Liver (tissue), 9 donors: ENCODE data around the gene MAP7D3. TPM values are rescaled to one million over a fixed set of nuclear protein-coding genes. Genes with fewer than 3 reads are reported as not detected.
"Not testable (repeated sequence)": the region's sequence is repeated elsewhere in the genome, so short reads cannot be mapped to it uniquely, and the experiment has no call there.

Source experiments
- DNase-seq: peaks from one replicate; pipeline ENCODE4 v3.0.0-alpha.2; 2017; ENCODE audit warnings: low spot score
- H3K27ac ChIP-seq, 2 donors: one replicate each; pipeline ENCODE4 v1.7.0; 2013; ENCODE audit warnings: inconsistent platforms in 2 of 2, low read length in 2 of 2, control low read depth in 1 of 2, low read depth in 1 of 2, mild to moderate bottlenecking in 1 of 2
- H3K27me3 ChIP-seq, 4 donors: one replicate each; pipeline versions ENCODE4 v1.6.1 to v1.7.0; 2013; ENCODE audit warnings: low read length in 3 of 4, inconsistent platforms in 1 of 4, mild to moderate bottlenecking in 1 of 4, moderate library complexity in 1 of 4; ENCODE audit not compliant: control insufficient read depth in 4 of 4, insufficient read depth in 4 of 4
- H3K36me3 ChIP-seq, 4 donors: one replicate each; pipeline versions ENCODE4 v1.6.1 to v1.7.0; 2013; ENCODE audit warnings: low read length in 3 of 4, mild to moderate bottlenecking in 3 of 4, low read depth in 1 of 4, moderate library complexity in 1 of 4; ENCODE audit not compliant: control insufficient read depth in 4 of 4, insufficient read depth in 3 of 4
- H3K4me1 ChIP-seq, 4 donors: one replicate each; pipeline versions ENCODE4 v1.6.1 to v1.7.0; 2013; ENCODE audit warnings: low read length in 3 of 4, mild to moderate bottlenecking in 3 of 4, moderate library complexity in 1 of 4; ENCODE audit not compliant: control insufficient read depth in 4 of 4, insufficient read depth in 4 of 4
- H3K4me3 ChIP-seq, 3 donors: one replicate each; pipeline versions ENCODE4 v1.6.1 to v1.7.0; 2013; ENCODE audit warnings: low read length in 3 of 3, control low read depth in 1 of 3, low read depth in 1 of 3, mild to moderate bottlenecking in 1 of 3
- H3K9ac ChIP-seq, 2 donors: one replicate each; pipeline ENCODE4 v1.7.0; 2013; ENCODE audit warnings: low read length in 2 of 2, mild to moderate bottlenecking in 2 of 2, moderate library complexity in 2 of 2, control low read depth in 1 of 2, low read depth in 1 of 2
- H3K9me3 ChIP-seq, 4 donors: one replicate each; pipeline versions ENCODE4 v1.6.1 to v1.7.0; 2013; ENCODE audit warnings: low read length in 3 of 4; ENCODE audit not compliant: control insufficient read depth in 4 of 4
- EGR1 ChIP-seq, 2 donors: IDR thresholded peaks; 2 replicates each; pipeline ENCODE4 v1.6.1; 2016 to 2018; ENCODE audit warnings: antibody characterized with exemption in 2 of 2, low read depth in 2 of 2
- FOXA1 ChIP-seq: IDR thresholded peaks from 2 replicates; pipeline ENCODE4 v1.6.1; 2016; ENCODE audit warnings: antibody characterized with exemption
- GABPA ChIP-seq, 2 donors: IDR thresholded peaks in 1 of 2; conservative IDR thresholded peaks in 1 of 2; 2 replicates each; pipeline ENCODE4 v1.6.1; 2016; ENCODE audit warnings: antibody characterized with exemption in 2 of 2, mild to moderate bottlenecking in 1 of 2, moderate library complexity in 1 of 2
- HNF4G ChIP-seq: IDR thresholded peaks from 2 replicates; pipeline ENCODE4 v1.6.1; 2016; ENCODE audit warnings: antibody characterized with exemption
- JUND ChIP-seq, 2 donors: IDR thresholded peaks; 2 replicates each; pipeline ENCODE4 v1.6.1; 2016; ENCODE audit warnings: antibody characterized with exemption in 2 of 2
- NR2F2 ChIP-seq: IDR thresholded peaks from 2 replicates; pipeline ENCODE4 v1.6.1; 2016; ENCODE audit warnings: antibody characterized with exemption
- RXRA ChIP-seq, 2 donors: IDR thresholded peaks; 2 replicates each; pipeline ENCODE4 v1.6.1; 2017 to 2018; ENCODE audit warnings: antibody characterized with exemption in 2 of 2, mild to moderate bottlenecking in 1 of 2
- SP1 ChIP-seq: IDR thresholded peaks from 2 replicates; pipeline ENCODE4 v1.6.1; 2018; ENCODE audit warnings: antibody characterized with exemption, mild to moderate bottlenecking
- YY1 ChIP-seq: IDR thresholded peaks from 2 replicates; pipeline ENCODE4 v1.6.1; 2016; ENCODE audit warnings: antibody characterized with exemption, mild to moderate bottlenecking
- WGBS: extraction: QIAGEN DNeasy Blood & Tissue Kit; methylation state at CpG from one replicate; pipeline ENCODE4 v1.1.7; 2013; 5-methylcytosine and 5-hydroxymethylcytosine counted together
- polyA plus RNA-seq, 2 donors: library from polyadenylated mRNA; stranded (reverse) in 1 of 2; unstranded in 1 of 2; fragments of 200-250 nt in 1 of 2; fragments of >200 nt in 1 of 2; fragmentation: Nextera tagmentation in 1 of 2; extraction: Ambion mirVana in 1 of 2; gene quantifications; one replicate each; pipeline versions ENCODE4 v1.2.1 to v1.2.3, GENCODE V29; 2013 to 2015
- total RNA-seq, 2 donors: library from RNA; depleted of rRNA; stranded (reverse); fragments of >200 nt; gene quantifications; one replicate each; pipeline ENCODE4 v1.2.3, GENCODE V29; 2014
- TF ChIP-seq, protein P1 (sequence below): IDR thresholded peaks from 2 replicates; pipeline ENCODE4 v1.6.1; 2016; ENCODE audit warnings: antibody characterized with exemption
- TF ChIP-seq, protein P2 (sequence below): IDR thresholded peaks from 2 replicates; pipeline ENCODE4 v1.6.1; 2016; ENCODE audit warnings: antibody characterized with exemption
- TF ChIP-seq, protein P3 (sequence below): IDR thresholded peaks from 2 replicates; pipeline ENCODE4 v1.6.1; 2016; ENCODE audit warnings: antibody characterized with exemption, mild to moderate bottlenecking
- donor health status: healthy.
- donor health status: healthy.
- donor health status: healthy.
- donor health status: healthy.
- donor health status: healthy.

Gene MAP7D3, protein sequence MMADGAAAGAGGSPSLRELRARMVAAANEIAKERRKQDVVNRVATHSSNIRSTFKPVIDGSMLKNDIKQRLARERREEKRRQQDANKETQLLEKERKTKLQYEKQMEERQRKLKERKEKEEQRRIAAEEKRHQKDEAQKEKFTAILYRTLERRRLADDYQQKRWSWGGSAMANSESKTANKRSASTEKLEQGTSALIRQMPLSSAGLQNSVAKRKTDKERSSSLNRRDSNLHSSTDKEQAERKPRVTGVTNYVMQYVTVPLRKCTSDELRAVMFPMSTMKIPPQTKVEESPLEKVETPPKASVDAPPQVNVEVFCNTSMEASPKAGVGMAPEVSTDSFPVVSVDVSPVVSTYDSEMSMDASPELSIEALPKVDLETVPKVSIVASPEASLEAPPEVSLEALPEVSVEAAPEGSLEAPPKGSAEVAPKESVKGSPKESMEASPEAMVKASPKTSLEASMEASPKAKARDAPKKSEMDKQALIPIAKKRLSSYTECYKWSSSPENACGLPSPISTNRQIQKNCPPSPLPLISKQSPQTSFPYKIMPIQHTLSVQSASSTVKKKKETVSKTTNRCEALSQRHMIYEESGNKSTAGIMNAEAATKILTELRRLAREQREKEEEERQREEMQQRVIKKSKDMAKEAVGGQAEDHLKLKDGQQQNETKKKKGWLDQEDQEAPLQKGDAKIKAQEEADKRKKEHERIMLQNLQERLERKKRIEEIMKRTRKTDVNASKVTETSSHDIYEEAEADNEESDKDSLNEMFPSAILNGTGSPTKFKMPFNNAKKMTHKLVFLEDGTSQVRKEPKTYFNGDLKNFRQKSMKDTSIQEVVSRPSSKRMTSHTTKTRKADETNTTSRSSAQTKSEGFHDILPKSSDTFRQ
- total RNA-seq (1 to 10 TPM; 1.6 to 4.4 TPM), polyA plus RNA-seq (1 to 10 TPM; 2.8 to 3.5 TPM)

- Histone ChIP-seq H3K4me3 (peak within 1 kb of the TSS; percentile 36 to 87 (median 71)), H3K4me1 (peaks cover 0 to 5% (median 0%) of the 10 kb centered on the region in 4 donors), H3K9ac (peak within 1 kb of the TSS in 1 of 2 donors; percentile 47), H3K27me3 (peaks cover 0 to 5% (median 0%) of the 10 kb centered on the region in 4 donors), H3K36me3 (no peaks in the 10 kb centered on the region), H3K9me3 (no peaks in the 10 kb centered on the region), H3K27ac (peak within 1 kb of the TSS; percentile 54 to 59)
- no peak for TF ChIP-seq SP1
- no peak for TF ChIP-seq FOXA1
- TF ChIP-seq GABPA (IDR thresholded peaks at IDR 0.05 in 1 of 2, conservative IDR thresholded peaks at IDR 0.05 in 1 of 2), result no peak
- TF ChIP-seq, protein P1, sequence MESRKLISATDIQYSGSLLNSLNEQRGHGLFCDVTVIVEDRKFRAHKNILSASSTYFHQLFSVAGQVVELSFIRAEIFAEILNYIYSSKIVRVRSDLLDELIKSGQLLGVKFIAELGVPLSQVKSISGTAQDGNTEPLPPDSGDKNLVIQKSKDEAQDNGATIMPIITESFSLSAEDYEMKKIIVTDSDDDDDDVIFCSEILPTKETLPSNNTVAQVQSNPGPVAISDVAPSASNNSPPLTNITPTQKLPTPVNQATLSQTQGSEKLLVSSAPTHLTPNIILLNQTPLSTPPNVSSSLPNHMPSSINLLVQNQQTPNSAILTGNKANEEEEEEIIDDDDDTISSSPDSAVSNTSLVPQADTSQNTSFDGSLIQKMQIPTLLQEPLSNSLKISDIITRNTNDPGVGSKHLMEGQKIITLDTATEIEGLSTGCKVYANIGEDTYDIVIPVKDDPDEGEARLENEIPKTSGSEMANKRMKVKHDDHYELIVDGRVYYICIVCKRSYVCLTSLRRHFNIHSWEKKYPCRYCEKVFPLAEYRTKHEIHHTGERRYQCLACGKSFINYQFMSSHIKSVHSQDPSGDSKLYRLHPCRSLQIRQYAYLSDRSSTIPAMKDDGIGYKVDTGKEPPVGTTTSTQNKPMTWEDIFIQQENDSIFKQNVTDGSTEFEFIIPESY, result no peak
- TF ChIP-seq, protein P2, sequence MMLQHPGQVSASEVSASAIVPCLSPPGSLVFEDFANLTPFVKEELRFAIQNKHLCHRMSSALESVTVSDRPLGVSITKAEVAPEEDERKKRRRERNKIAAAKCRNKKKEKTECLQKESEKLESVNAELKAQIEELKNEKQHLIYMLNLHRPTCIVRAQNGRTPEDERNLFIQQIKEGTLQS, result no peak
- no peak for TF ChIP-seq JUND (IDR thresholded peaks at IDR 0.05)
- no peak for TF ChIP-seq YY1
- TF ChIP-seq NR2F2, result no peak
- TF ChIP-seq, protein P3, sequence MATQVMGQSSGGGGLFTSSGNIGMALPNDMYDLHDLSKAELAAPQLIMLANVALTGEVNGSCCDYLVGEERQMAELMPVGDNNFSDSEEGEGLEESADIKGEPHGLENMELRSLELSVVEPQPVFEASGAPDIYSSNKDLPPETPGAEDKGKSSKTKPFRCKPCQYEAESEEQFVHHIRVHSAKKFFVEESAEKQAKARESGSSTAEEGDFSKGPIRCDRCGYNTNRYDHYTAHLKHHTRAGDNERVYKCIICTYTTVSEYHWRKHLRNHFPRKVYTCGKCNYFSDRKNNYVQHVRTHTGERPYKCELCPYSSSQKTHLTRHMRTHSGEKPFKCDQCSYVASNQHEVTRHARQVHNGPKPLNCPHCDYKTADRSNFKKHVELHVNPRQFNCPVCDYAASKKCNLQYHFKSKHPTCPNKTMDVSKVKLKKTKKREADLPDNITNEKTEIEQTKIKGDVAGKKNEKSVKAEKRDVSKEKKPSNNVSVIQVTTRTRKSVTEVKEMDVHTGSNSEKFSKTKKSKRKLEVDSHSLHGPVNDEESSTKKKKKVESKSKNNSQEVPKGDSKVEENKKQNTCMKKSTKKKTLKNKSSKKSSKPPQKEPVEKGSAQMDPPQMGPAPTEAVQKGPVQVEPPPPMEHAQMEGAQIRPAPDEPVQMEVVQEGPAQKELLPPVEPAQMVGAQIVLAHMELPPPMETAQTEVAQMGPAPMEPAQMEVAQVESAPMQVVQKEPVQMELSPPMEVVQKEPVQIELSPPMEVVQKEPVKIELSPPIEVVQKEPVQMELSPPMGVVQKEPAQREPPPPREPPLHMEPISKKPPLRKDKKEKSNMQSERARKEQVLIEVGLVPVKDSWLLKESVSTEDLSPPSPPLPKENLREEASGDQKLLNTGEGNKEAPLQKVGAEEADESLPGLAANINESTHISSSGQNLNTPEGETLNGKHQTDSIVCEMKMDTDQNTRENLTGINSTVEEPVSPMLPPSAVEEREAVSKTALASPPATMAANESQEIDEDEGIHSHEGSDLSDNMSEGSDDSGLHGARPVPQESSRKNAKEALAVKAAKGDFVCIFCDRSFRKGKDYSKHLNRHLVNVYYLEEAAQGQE, result no peak
- no peak for TF ChIP-seq EGR1 (IDR thresholded peaks at IDR 0.05; ENCODE audit: low read depth in 2 of 2)
- no peak for TF ChIP-seq HNF4G
- no peak for TF ChIP-seq RXRA (IDR thresholded peaks at IDR 0.05)
- DNase-seq, result peak; percentile 37
- 2% methylated on average over 73 of the region's 73 CpGs for WGBS
These were observed at the start of gene MAP7D3 for GRCh38 chrX:136251041-136251991. TSS of gene MAP7D3 (minus strand) at chrX:136251400. CDS start at chrX:136251358, 42 bp downstream.

- not testable (repeated sequence) for H3K9ac ChIP-seq, H3K36me3 ChIP-seq, H3K4me3 ChIP-seq, H3K4me1 ChIP-seq, H3K27me3 ChIP-seq, H3K27ac ChIP-seq, DNase-seq, H3K9me3 ChIP-seq
- 97% methylated on average over 4 of the region's 4 CpGs for WGBS
These were observed 49.5 kb upstream of the MAP7D3 start, which contains the start of gene ADGRG4 for GRCh38 chrX:136300721-136301120. TSS of gene ADGRG4 (plus strand) at chrX:136300963. CDS start at chrX:136308778, 7,815 bp downstream.
